ENCODE data around the gene DTL.

Gene DTL

GRCh38 chr1:212037900-212038299 is 2.4 kb downstream of the DTL start:
- peak in 1 of 2 donors; percentile 83 for DNase-seq (ENCODE audit: low read depth in 2 of 2)
- TF ChIP-seq CTCF (IDR thresholded peaks at IDR 0.05; ENCODE audit: low read depth, low read length): no peak
- no peak overlapping the region for H3K4me3 ChIP-seq (replicated peaks in 1 of 2; ENCODE audit: low read depth in 2 of 2, low read length in 2 of 2)

- DNase-seq (ENCODE audit: low read depth in 2 of 2): no peak
- H3K4me3 ChIP-seq (replicated peaks in 1 of 2; ENCODE audit: low read depth in 2 of 2, low read length in 2 of 2): no peak overlapping the region
- TF ChIP-seq CTCF (IDR thresholded peaks at IDR 0.05; ENCODE audit: low read depth, low read length): no peak
These were observed 4.1 kb downstream of the DTL start for GRCh38 chr1:212039622-212040021.

- DNase-seq (ENCODE audit: low read depth in 2 of 2): no peak
- no peak overlapping the region for H3K4me3 ChIP-seq (replicated peaks in 1 of 2; ENCODE audit: low read depth in 2 of 2, low read length in 2 of 2)
These were observed 5.3 kb downstream of the DTL start for GRCh38 chr1:212040629-212041412.

GRCh38 chr1:212042436-212042835 is 6.9 kb downstream of the DTL start:
- DNase-seq (ENCODE audit: low read depth in 2 of 2): no peak
- no peak for TF ChIP-seq CTCF (IDR thresholded peaks at IDR 0.05; ENCODE audit: low read depth, low read length)
- no peak overlapping the region for H3K4me3 ChIP-seq (replicated peaks in 1 of 2; ENCODE audit: low read depth in 2 of 2, low read length in 2 of 2)

More at GRCh38 chr1:212040629-212041412, 5.3 kb downstream of the DTL start:
- TF ChIP-seq CTCF (IDR thresholded peaks at IDR 0.05; ENCODE audit: low read depth, low read length): no peak

GRCh38 chr1:212044851-212045250 is 9.3 kb downstream of the DTL start:
- no peak for DNase-seq (ENCODE audit: low read depth in 2 of 2)
- no peak overlapping the region for H3K4me3 ChIP-seq (replicated peaks in 1 of 2; ENCODE audit: low read depth in 2 of 2, low read length in 2 of 2)
- no peak for TF ChIP-seq CTCF (IDR thresholded peaks at IDR 0.05; ENCODE audit: low read depth, low read length)

- H3K4me3 ChIP-seq (replicated peaks in 1 of 2; ENCODE audit: low read depth in 2 of 2, low read length in 2 of 2): no peak overlapping the region
- no peak for TF ChIP-seq CTCF (IDR thresholded peaks at IDR 0.05; ENCODE audit: low read depth, low read length)
- no peak for DNase-seq (ENCODE audit: low read depth in 2 of 2)
These were observed 10.4 kb downstream of the DTL start for GRCh38 chr1:212045981-212046380.

GRCh38 chr1:212053993-212054392 is 18.4 kb downstream of the DTL start:
- DNase-seq (ENCODE audit: low read depth in 2 of 2): no peak
- no peak for TF ChIP-seq CTCF (IDR thresholded peaks at IDR 0.05; ENCODE audit: low read depth, low read length)
- H3K4me3 ChIP-seq (replicated peaks in 1 of 2; ENCODE audit: low read depth in 2 of 2, low read length in 2 of 2): no peak overlapping the region
